Gastrocnemius medialis (tissue), 4 donors: ENCODE results near the gene SORBS2. TPM values are rescaled to one million over a fixed set of nuclear protein-coding genes. Genes with fewer than 3 reads are reported as not detected.
A peak's percentile ranks its signal among the peaks of the same experiment; 100 is the strongest.

Experiments
- ATAC-seq, 2 donors: fragments of 150-250 bp; one replicate each; pipeline ENCODE4 v1.9.1; 2016
- DNase-seq, 2 donors: peaks; one replicate each; pipeline ENCODE4 v3.0.0-alpha.2; 2019
- H3K27ac ChIP-seq, 4 donors: fragments of 200-600 bp; sonication (generic); 1 replicate in 1 of 4; 2 replicates in 3 of 4; pipeline ENCODE4 v1.5.1; 2016 to 2018; ENCODE audit warnings: mild to moderate bottlenecking in 2 of 4, moderate library complexity in 1 of 4
- H3K27me3 ChIP-seq, 3 donors: fragments of 200-600 bp; sonication (generic) in 2 of 3; 1 replicate in 1 of 3; 2 replicates in 2 of 3; pipeline versions ENCODE4 v1.5.1 to v1.6.0; 2016 to 2019; ENCODE audit warnings: mild to moderate bottlenecking in 1 of 3, moderate library complexity in 1 of 3
- H3K36me3 ChIP-seq, 2 donors: fragments of 200-600 bp; sonication (generic) in 1 of 2; one replicate each; pipeline ENCODE4 v1.5.1; 2017 to 2018
- H3K4me1 ChIP-seq, 2 donors: fragments of 200-600 bp; sonication (generic) in 1 of 2; one replicate each; pipeline ENCODE4 v1.5.1; 2016 to 2017; ENCODE audit warnings: mild to moderate bottlenecking in 2 of 2
- H3K4me3 ChIP-seq, 4 donors: fragments of 200-600 bp; sonication (generic) in 3 of 4; 1 replicate in 1 of 4; 2 replicates in 3 of 4; pipeline ENCODE4 v1.5.1; 2016 to 2019; ENCODE audit warnings: mild to moderate bottlenecking in 2 of 4
- H3K9me3 ChIP-seq, 3 donors: fragments of 200-600 bp; sonication (generic) in 2 of 3; 1 replicate in 1 of 3; 2 replicates in 2 of 3; pipeline ENCODE4 v1.5.1; 2016 to 2019
- POLR2A ChIP-seq, 2 donors: fragments of 450-650 bp; IDR thresholded peaks; one replicate each; pipeline ENCODE4 v1.6.1; 2017; ENCODE audit warnings: antibody characterized with exemption in 2 of 2, mild to moderate bottlenecking in 2 of 2, moderate library complexity in 2 of 2
- in situ Hi-C, 4 donors: fragments of 200-750 bp; cut with MboI; loops; one replicate each; pipeline versions ENCODE4 v1.15.0 to v1.8.0; 2017; ENCODE audit warnings: low sequenced_read_pairs in 4 of 4
- intact Hi-C: fragments of 100-400 bp; cut with DNase I; formaldehyde crosslinking; loops from one replicate; pipeline ENCODE4 v1.15.1; 2023; ENCODE audit warnings: low total_unique reads
- total RNA-seq, 4 donors: library from RNA; depleted of rRNA; stranded (reverse); fragments of >200 nt; gene quantifications; one replicate each; pipeline versions ENCODE4 v1.1.0 to v1.2.3, GENCODE V29; 2016
- TF ChIP-seq, protein P1 (sequence below), 5 experiments: fragments of 450-650 bp in 3 of 5; fragments of 200-600 bp in 2 of 5; sonication (generic) in 2 of 5; IDR thresholded peaks in 4 of 5; conservative IDR thresholded peaks in 1 of 5; 1 replicate in 4 of 5; 2 replicates in 1 of 5; pipeline ENCODE4 v1.5.1; 2016 to 2019; ENCODE audit warnings: antibody characterized with exemption in 5 of 5, mild to moderate bottlenecking in 3 of 5, moderate library complexity in 3 of 5

Gene SORBS2
- total RNA-seq, 4 donors from 2014 or later, result 15.3 to 64.5 (median 17.4) TPM

DNA sequence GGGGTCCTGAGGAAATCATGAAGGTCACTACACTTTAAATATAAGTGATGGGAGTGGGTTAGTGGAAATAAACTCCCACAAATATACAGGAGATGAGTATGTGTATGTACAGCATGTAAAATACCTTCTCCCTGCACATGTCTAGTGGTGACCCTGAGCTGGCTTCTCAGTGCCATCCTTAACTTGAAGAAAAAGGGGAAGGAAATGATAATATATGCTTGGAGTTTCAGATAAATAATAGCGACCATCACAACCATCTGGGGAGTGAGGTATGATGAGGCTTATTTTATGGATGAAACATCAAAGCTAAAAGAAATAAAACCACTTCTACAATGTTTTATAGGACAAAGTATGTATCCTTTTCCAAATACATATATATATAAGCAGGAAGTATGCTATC lies 41.0 kb upstream of the SORBS2 start:
- no peaks in the 10 kb centered on the region for H3K9me3 ChIP-seq
- H3K4me1 ChIP-seq, result no peaks in the 10 kb centered on the region
- in situ Hi-C loops, result no loop called here
- no peaks in the 10 kb centered on the region for H3K27me3 ChIP-seq
- ATAC-seq (no peak), DNase-seq (no peak)
- intact Hi-C loops, result no loop called here
- no peak overlapping the region for H3K4me3 ChIP-seq
- H3K36me3 ChIP-seq, result no peaks in the 10 kb centered on the region
- no peak overlapping the region for H3K27ac ChIP-seq
- TF ChIP-seq, protein P1, sequence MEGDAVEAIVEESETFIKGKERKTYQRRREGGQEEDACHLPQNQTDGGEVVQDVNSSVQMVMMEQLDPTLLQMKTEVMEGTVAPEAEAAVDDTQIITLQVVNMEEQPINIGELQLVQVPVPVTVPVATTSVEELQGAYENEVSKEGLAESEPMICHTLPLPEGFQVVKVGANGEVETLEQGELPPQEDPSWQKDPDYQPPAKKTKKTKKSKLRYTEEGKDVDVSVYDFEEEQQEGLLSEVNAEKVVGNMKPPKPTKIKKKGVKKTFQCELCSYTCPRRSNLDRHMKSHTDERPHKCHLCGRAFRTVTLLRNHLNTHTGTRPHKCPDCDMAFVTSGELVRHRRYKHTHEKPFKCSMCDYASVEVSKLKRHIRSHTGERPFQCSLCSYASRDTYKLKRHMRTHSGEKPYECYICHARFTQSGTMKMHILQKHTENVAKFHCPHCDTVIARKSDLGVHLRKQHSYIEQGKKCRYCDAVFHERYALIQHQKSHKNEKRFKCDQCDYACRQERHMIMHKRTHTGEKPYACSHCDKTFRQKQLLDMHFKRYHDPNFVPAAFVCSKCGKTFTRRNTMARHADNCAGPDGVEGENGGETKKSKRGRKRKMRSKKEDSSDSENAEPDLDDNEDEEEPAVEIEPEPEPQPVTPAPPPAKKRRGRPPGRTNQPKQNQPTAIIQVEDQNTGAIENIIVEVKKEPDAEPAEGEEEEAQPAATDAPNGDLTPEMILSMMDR (IDR thresholded peaks at IDR 0.05 in 4 of 5, conservative IDR thresholded peaks at IDR 0.05 in 1 of 5), result no peak

DNA sequence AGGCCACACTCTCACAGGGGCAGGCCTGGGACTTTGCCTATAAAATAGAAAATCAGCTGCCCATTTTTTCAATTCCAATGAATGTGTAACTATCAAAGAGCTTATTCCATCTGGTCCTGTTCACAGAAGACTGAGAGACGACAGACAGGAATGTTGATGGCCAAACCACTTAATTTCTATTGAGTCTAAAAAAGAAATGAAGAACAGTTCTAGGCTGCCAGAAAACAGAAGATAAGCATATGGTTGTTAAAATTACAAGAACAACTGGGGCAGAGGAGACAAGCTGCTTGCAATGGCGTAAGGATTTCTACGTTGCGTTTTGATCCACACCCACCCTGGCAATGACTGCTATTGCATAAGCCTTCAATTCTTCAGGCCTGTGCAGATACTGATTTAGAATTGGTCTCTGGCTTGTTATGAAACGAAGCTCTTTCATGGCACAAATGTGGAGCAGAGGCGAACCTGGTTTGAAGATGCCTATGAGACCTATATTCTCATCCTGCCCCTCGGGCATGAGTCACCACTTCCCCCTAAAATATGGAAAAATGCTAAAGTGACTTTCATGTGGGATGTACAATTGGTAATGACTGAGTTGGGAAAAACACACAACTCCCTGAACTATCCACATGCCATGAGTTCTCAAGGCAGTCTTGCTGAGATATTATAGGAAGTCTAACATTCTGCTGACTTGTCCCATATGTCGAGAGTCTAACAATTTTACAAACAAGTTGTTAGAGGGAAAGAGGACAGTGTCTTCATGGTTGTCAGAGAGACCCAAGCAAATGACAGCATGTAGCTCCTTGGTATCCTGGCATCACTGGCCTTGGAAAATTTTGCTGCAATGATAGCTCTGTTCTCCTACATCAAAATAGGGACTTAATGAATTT lies 37.9 kb upstream of the SORBS2 start:
- TF ChIP-seq POLR2A (IDR thresholded peaks at IDR 0.05), result no peak
- TF ChIP-seq, protein P1 (IDR thresholded peaks at IDR 0.05 in 4 of 5, conservative IDR thresholded peaks at IDR 0.05 in 1 of 5), result no peak
- intact Hi-C loops, result no loop called here
- H3K36me3 ChIP-seq, result no peaks in the 10 kb centered on the region
- in situ Hi-C loops, result no loop called here
- H3K4me1 ChIP-seq, result peaks cover 0 to 3% of the 10 kb centered on the region in 2 donors
- no peak overlapping the region for H3K27ac ChIP-seq
- H3K27me3 ChIP-seq, result no peaks in the 10 kb centered on the region
- no peak for ATAC-seq
- no peak for DNase-seq
- no peaks in the 10 kb centered on the region for H3K9me3 ChIP-seq
- no peak overlapping the region for H3K4me3 ChIP-seq

DNA sequence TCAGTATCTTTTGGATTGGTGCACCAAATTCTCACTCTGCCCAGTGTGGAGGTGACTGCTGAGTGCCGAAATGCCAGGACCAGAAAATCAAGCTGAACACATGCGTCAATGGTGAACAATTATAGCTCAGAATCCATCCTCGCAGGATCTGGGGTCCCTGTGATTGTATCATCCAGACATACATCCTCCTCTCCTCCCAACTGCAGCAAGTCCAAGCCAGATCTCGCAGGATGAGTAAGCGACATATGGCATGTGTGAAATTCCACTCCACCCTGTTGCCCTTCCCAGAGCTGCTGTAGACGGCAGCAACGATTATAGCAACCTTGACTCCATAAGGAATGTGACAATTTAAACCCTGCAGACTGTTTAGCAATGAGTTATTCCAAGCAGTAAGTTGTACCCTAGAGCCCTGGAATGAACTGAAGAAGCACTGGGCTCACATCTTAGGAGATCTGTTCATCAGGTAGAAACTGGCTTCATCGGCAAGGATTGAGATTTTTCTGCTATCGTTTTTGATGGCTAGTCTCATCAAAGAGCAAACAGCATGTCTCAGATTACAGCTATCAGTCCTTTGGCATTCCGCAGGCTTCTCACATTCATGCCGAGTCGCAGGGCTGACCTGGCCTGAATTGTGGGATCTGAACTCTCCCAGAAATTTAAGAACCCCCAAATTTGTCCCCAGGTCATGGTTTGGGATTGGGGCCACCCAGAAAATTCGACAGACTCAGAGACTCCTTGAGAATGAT lies 35.5 kb upstream of the SORBS2 start:
- in situ Hi-C loops (no loop called here), intact Hi-C loops (no loop called here)
- TF ChIP-seq POLR2A (IDR thresholded peaks at IDR 0.05), result no peak
- TF ChIP-seq, protein P1 (IDR thresholded peaks at IDR 0.05 in 4 of 5, conservative IDR thresholded peaks at IDR 0.05 in 1 of 5), result no peak
- H3K36me3 ChIP-seq, result no peaks in the 10 kb centered on the region
- DNase-seq, result no peak
- peak in 1 of 2 donors; percentile 62 for ATAC-seq
- H3K27me3 ChIP-seq, result no peaks in the 10 kb centered on the region
- H3K27ac ChIP-seq, result no peak overlapping the region
- peak overlapping the region in 1 of 4 donors; percentile 35 for H3K4me3 ChIP-seq
- H3K9me3 ChIP-seq, result no peaks in the 10 kb centered on the region
- peaks cover 0 to 3% of the 10 kb centered on the region in 2 donors for H3K4me1 ChIP-seq

DNA sequence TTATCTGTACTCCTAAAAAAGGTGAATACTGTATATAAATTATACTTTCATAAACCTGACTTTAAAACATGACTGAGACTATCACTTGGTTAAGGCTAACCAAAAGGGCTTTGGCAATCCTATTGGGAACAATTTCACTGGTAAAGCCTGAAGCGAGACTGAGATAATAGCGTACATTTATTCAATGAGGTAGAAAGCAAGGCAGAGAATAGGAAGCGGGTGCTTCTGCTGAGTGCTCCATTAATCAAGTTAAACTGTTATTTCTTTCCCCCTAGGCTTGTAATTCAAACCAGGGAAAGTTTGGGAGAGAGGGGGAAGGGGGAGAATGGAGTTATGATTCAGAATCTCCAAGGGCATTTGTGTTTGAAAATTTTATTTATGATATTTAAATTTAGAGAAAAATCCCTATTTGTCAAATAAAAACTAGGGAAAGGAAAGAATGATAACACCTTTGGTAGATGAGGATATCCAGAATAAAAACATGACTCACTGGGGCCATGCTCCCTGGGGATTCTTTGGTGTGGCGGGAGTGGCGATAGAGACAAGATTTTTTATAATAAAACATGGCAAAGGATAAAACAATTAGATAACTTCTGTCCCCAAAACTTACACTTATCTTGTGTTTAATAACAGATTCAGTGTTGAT lies 34.6 kb upstream of the SORBS2 start:
- intact Hi-C loops (no loop called here), in situ Hi-C loops (no loop called here)
- no peak for ATAC-seq

More for the DNA sequence above, 34.6 kb upstream of the SORBS2 start:
- TF ChIP-seq, protein P1 (IDR thresholded peaks at IDR 0.05 in 4 of 5, conservative IDR thresholded peaks at IDR 0.05 in 1 of 5), result no peak
- TF ChIP-seq POLR2A (IDR thresholded peaks at IDR 0.05), result no peak
- Histone ChIP-seq H3K27me3 (no peaks in the 10 kb centered on the region), H3K27ac (no peak overlapping the region), H3K9me3 (no peaks in the 10 kb centered on the region), H3K36me3 (no peaks in the 10 kb centered on the region), H3K4me3 (no peak overlapping the region), H3K4me1 (peaks cover 0 to 3% of the 10 kb centered on the region in 2 donors)
- no peak for DNase-seq
